Motor neuron (in vitro differentiated cells): ENCODE results near the gene KCNH2. TPM values are rescaled to one million over a fixed set of nuclear protein-coding genes. Genes with fewer than 3 reads are reported as not detected.

Experiments
- ATAC-seq, 8 experiments: fragments of 200-7000 bp; cut with Tn5 transposase; replicated peaks in 6 of 8; 2 replicates each; pipeline ENCODE4 v1.8.0; 2021; ENCODE audit warnings: mild to moderate bottlenecking in 8 of 8, moderate library complexity in 8 of 8
- H3K27ac ChIP-seq, 2 donors: fragments of 250-450 bp; sonication (Bioruptor Pico); 2 replicates each; pipeline ENCODE4 v1.9.0; 2021; ENCODE audit warnings: antibody characterized with exemption in 2 of 2, mild to moderate bottlenecking in 2 of 2, moderate library complexity in 1 of 2
- H3K4me1 ChIP-seq, 2 donors: fragments of 250-450 bp; sonication (Bioruptor Pico); replicated peaks in 1 of 2; 2 replicates each; pipeline ENCODE4 v1.6.1; 2021; ENCODE audit warnings: antibody characterized with exemption in 2 of 2, mild to moderate bottlenecking in 2 of 2, moderate library complexity in 1 of 2
- H3K4me3 ChIP-seq, 5 donors: fragments of 250-450 bp; sonication (Bioruptor Pico); 2 replicates each; pipeline ENCODE4 v1.9.0; 2021; ENCODE audit warnings: antibody characterized with exemption in 5 of 5, mild to moderate bottlenecking in 5 of 5, moderate library complexity in 4 of 5
- WGBS, 10 experiments: fragments of 450-650 bp; shearing (Covaris generic); methylation state at CpG; one replicate each; pipeline ENCODE4 v1.0.0; 2022; 5-methylcytosine and 5-hydroxymethylcytosine counted together
- in situ Hi-C, 9 experiments: fragments of 400-800 bp; cut with MboI; loops; one replicate each; pipeline ENCODE4 v1.15.0; 2021; ENCODE audit warnings: low sequenced_read_pairs in 9 of 9, low pct_unique_long_range_greater_than_20kb in 2 of 9; ENCODE audit not compliant: unreplicated experiment in 9 of 9
- total RNA-seq, 8 experiments: library from RNA; unstranded; fragments of 300-600 nt; gene quantifications; 2 replicates each; pipeline versions ENCODE4 v1.2.3 to v1.2.4, GENCODE V29; 2022

Gene KCNH2
- total RNA-seq, 8 experiments from 2014 or later: 0.38 to 38.5 (median 20.9) TPM

GRCh38 chr7:150967349-150967748, 10.8 kb downstream of the KCNH2 start:
- in situ Hi-C loops: no loop called here
- WGBS, 10 experiments: 13 to 100% (median 84%) methylated on average over 1 to 6 of the region's 6 CpGs
- H3K4me1 ChIP-seq: peaks cover 65 to 66% of the 10 kb centered on the region in 2 donors
- no peak for ATAC-seq
- no peak overlapping the region for H3K27ac ChIP-seq
- H3K4me3 ChIP-seq: no peak overlapping the region

GRCh38 chr7:150966002-150966401, 12.1 kb downstream of the KCNH2 start:
- WGBS, 10 experiments: 0 to 100% methylated on average over 1 of the region's 1 CpG; no CpG with 5 or more reads in 8 of the 10 experiments
- Histone ChIP-seq H3K4me3 (no peak overlapping the region), H3K27ac (no peak overlapping the region), H3K4me1 (peaks cover 65 to 66% of the 10 kb centered on the region in 2 donors)
- in situ Hi-C loops: no loop called here
- ATAC-seq: peak in 2 of 8 experiments; percentile 26 to 28

GRCh38 chr7:150965273-150965830, 12.8 kb downstream of the KCNH2 start:
- in situ Hi-C loops: no loop called here
- 80 to 100% (median 80%) methylated on average over 1 to 2 of the region's 16 CpGs; no CpG with 5 or more reads in 7 of the 10 experiments for WGBS, 10 experiments
- Histone ChIP-seq H3K4me1 (peaks cover 59 to 63% of the 10 kb centered on the region in 2 donors), H3K27ac (no peak overlapping the region), H3K4me3 (no peak overlapping the region)
- ATAC-seq: peak in 2 of 8 experiments; percentile 13 to 21

- H3K4me1 ChIP-seq: peaks cover 52 to 56% of the 10 kb centered on the region in 2 donors
- no peak overlapping the region for H3K27ac ChIP-seq
- 10 to 80% (median 40%) methylated on average over 2 to 13 of the region's 16 CpGs; no CpG with 5 or more reads in 3 of the 10 experiments for WGBS, 10 experiments
- in situ Hi-C loops: no loop called here
- peak in 2 of 8 experiments; percentile 2 to 10 for ATAC-seq
- no peak overlapping the region for H3K4me3 ChIP-seq
These were observed 13.5 kb downstream of the KCNH2 start for GRCh38 chr7:150964593-150965111.

GRCh38 chr7:150963707-150964559, 14.2 kb downstream of the KCNH2 start:
- in situ Hi-C loops: no loop called here
- H3K4me3 ChIP-seq: no peak overlapping the region
- 50 to 100% (median 89%) methylated on average over 2 to 12 of the region's 18 CpGs; no CpG with 5 or more reads in 4 of the 10 experiments for WGBS, 10 experiments
- no peak for ATAC-seq
- peak overlapping the region in 1 of 2 donors; percentile 83 for H3K27ac ChIP-seq
- peaks cover 45 to 49% of the 10 kb centered on the region in 2 donors for H3K4me1 ChIP-seq

- Histone ChIP-seq H3K4me1 (peaks cover 39 to 40% of the 10 kb centered on the region in 2 donors), H3K4me3 (no peak overlapping the region), H3K27ac (peak overlapping the region; percentile 47 to 83)
- WGBS, 10 experiments: 7 to 75% (median 40%) methylated on average over 1 to 4 of the region's 23 CpGs; no CpG with 5 or more reads in 7 of the 10 experiments
- peak; percentile 77 to 93 (median 90) for ATAC-seq
- in situ Hi-C loops: no loop called here
These were observed 15.3 kb downstream of the KCNH2 start for GRCh38 chr7:150962553-150963399.

- Histone ChIP-seq H3K4me1 (peaks cover 38 to 39% of the 10 kb centered on the region in 2 donors), H3K27ac (peak overlapping the region; percentile 47 to 83), H3K4me3 (no peak overlapping the region)
- 100% methylated on average over 1 of the region's 2 CpGs; no CpG with 5 or more reads in 9 of the 10 experiments for WGBS, 10 experiments
- in situ Hi-C loops: no loop called here
- no peak for ATAC-seq
These were observed 15.9 kb downstream of the KCNH2 start for GRCh38 chr7:150962290-150962552.

- peak in 3 of 8 experiments; percentile 27 to 45 (median 32) for ATAC-seq
- Histone ChIP-seq H3K4me1 (peaks cover 38 to 41% of the 10 kb centered on the region in 2 donors), H3K27ac (peak overlapping the region; percentile 47 to 83), H3K4me3 (no peak overlapping the region)
- in situ Hi-C loops: no loop called here
- 53 to 100% (median 61%) methylated on average over 1 to 7 of the region's 17 CpGs; no CpG with 5 or more reads in 6 of the 10 experiments for WGBS, 10 experiments
These were observed 16.4 kb downstream of the KCNH2 start for GRCh38 chr7:150961510-150962289.

GRCh38 chr7:150959739-150960734, 18.1 kb downstream of the KCNH2 start:
- H3K27ac ChIP-seq: no peak overlapping the region
- in situ Hi-C loops: no loop called here
- 0 to 100% (median 87%) methylated on average over 3 to 18 of the region's 24 CpGs for WGBS, 10 experiments

GRCh38 chr7:150959081-150959480, 19.0 kb downstream of the KCNH2 start:
- Histone ChIP-seq H3K4me1 (peaks cover 52 to 57% of the 10 kb centered on the region in 2 donors), H3K27ac (no peak overlapping the region), H3K4me3 (no peak overlapping the region)
- in situ Hi-C loops: no loop called here
- no peak for ATAC-seq
- WGBS, 10 experiments: 70 to 93% (median 93%) methylated on average over 2 to 3 of the region's 3 CpGs; no CpG with 5 or more reads in 7 of the 10 experiments

More at GRCh38 chr7:150959739-150960734, 18.1 kb downstream of the KCNH2 start:
- ATAC-seq: no peak
- Histone ChIP-seq H3K4me3 (no peak overlapping the region), H3K4me1 (peaks cover 52 to 53% of the 10 kb centered on the region in 2 donors)

- 6 to 97% (median 83%) methylated on average over 1 to 6 of the region's 13 CpGs; no CpG with 5 or more reads in 2 of the 10 experiments for WGBS, 10 experiments
- ATAC-seq: no peak
- in situ Hi-C loops: no loop called here
- H3K4me1 ChIP-seq: peaks cover 51 to 56% of the 10 kb centered on the region in 2 donors
- no peak overlapping the region for H3K27ac ChIP-seq
- H3K4me3 ChIP-seq: no peak overlapping the region
These were observed 19.5 kb downstream of the KCNH2 start for GRCh38 chr7:150958597-150958996.
